Fibroblast of skin of abdomen (primary cell): ENCODE data around the gene TP53I13.
A peak's percentile ranks its signal among the peaks of the same experiment; 100 is the strongest.

Experiments
- DNase-seq: peaks from one replicate; pipeline ENCODE4 v3.0.0-alpha.2; 2013

Gene TP53I13

GRCh38 chr17:29581583-29582253 lies 13.2 kb downstream of the TP53I13 start:
- no peak for DNase-seq

GRCh38 chr17:29582254-29582765 lies 13.8 kb downstream of the TP53I13 start:
- DNase-seq = no peak

GRCh38 chr17:29582772-29583171 lies 14.3 kb downstream of the TP53I13 start:
- DNase-seq = no peak

GRCh38 chr17:29583324-29584248 lies 15.1 kb downstream of the TP53I13 start:
- DNase-seq = no peak

- no peak for DNase-seq
Observed at GRCh38 chr17:29584452-29585079, 16.1 kb downstream of the TP53I13 start.

- peak; percentile 26 for DNase-seq
Observed at GRCh38 chr17:29585080-29585751, 16.7 kb downstream of the TP53I13 start.

GRCh38 chr17:29586676-29587469 lies 18.4 kb downstream of the TP53I13 start:
- DNase-seq = no peak

- DNase-seq = no peak
Observed at GRCh38 chr17:29587591-29587990, 19.1 kb downstream of the TP53I13 start.

GRCh38 chr17:29588017-29588561 lies 19.6 kb downstream of the TP53I13 start:
- no peak for DNase-seq

GRCh38 chr17:29588562-29589411 lies 20.3 kb downstream of the TP53I13 start:
- DNase-seq = no peak

GRCh38 chr17:29589524-29590410 lies 21.3 kb downstream of the TP53I13 start, which contains the start of gene GIT1:
Gene GIT1, minus strand, starts transcription at chr17:29589648. Its CDS starts 270 bp downstream, at chr17:29589378.
- DNase-seq = peak; percentile 87

- peak; percentile 63 for DNase-seq
Observed at GRCh38 chr17:29590411-29591145, 22.1 kb downstream of the TP53I13 start.

- DNase-seq = peak; percentile 73
Observed at GRCh38 chr17:29591146-29591736, 22.7 kb downstream of the TP53I13 start.

GRCh38 chr17:29591737-29592608 lies 23.5 kb downstream of the TP53I13 start:
- peak; percentile 78 for DNase-seq

GRCh38 chr17:29592850-29593551 lies 24.5 kb downstream of the TP53I13 start, which contains the start of gene ANKRD13B:
Gene ANKRD13B, plus strand, starts transcription at chr17:29593132. Its CDS starts 490 bp downstream, at chr17:29593622.
- DNase-seq = no peak
